Fibroblast of lung (primary cell): Measurements from ENCODE around the gene VEPH1. TPM values are rescaled to one million over a fixed set of nuclear protein-coding genes. Genes with fewer than 3 reads are reported as not detected.
A peak's percentile ranks its signal among the peaks of the same experiment; 100 is the strongest.

ENCODE experiments used
- DNase-seq, 2 donors: peaks; one replicate each; pipeline versions ENCODE4 v3.0.0 to v3.0.0-alpha.2; 2010; ENCODE audit warnings: low read depth in 2 of 2
- H2AFZ ChIP-seq: 2 replicates; pipeline ENCODE4 v1.5.1; 2012; ENCODE audit warnings: low read length, control low read depth, inconsistent platforms
- H3K27ac ChIP-seq: 2 replicates; pipeline ENCODE4 v1.5.1; 2011; ENCODE audit warnings: low read length, control low read depth; ENCODE audit not compliant: insufficient read depth
- H3K27me3 ChIP-seq: 2 replicates; pipeline ENCODE4 v1.5.1; 2011; ENCODE audit warnings: mild to moderate bottlenecking, low read length; ENCODE audit not compliant: control insufficient read depth, insufficient read depth
- H3K36me3 ChIP-seq: 2 replicates; pipeline ENCODE4 v1.5.1; 2011; ENCODE audit warnings: low read length; ENCODE audit not compliant: control insufficient read depth, insufficient read depth
- H3K4me1 ChIP-seq: 2 replicates; pipeline ENCODE4 v1.5.1; 2011; ENCODE audit warnings: low read length; ENCODE audit not compliant: control insufficient read depth, insufficient read depth; ENCODE audit errors: extremely low read depth
- H3K4me2 ChIP-seq: 2 replicates; pipeline ENCODE4 v1.5.1; 2011; ENCODE audit warnings: low read length, control low read depth; ENCODE audit not compliant: insufficient read depth; ENCODE audit errors: extremely low read depth
- H3K4me3 ChIP-seq, 4 experiments: fragments of 200-600 bp in 1 of 4; sonication (generic) in 1 of 4; replicated peaks in 1 of 4; 2 replicates each; pipeline ENCODE4 v1.5.1; 2011 to 2016; ENCODE audit warnings: low read length in 4 of 4, low read depth in 3 of 4, mild to moderate bottlenecking in 3 of 4, control low read depth in 2 of 4, inconsistent platforms in 1 of 4, mixed read lengths in 1 of 4; ENCODE audit not compliant: insufficient read depth in 1 of 4; ENCODE audit errors: control extremely low read depth in 1 of 4
- H3K79me2 ChIP-seq: 2 replicates; pipeline ENCODE4 v1.5.1; 2012; ENCODE audit warnings: mild to moderate bottlenecking, low read length, inconsistent platforms; ENCODE audit not compliant: control insufficient read depth, insufficient read depth
- H3K9ac ChIP-seq: 2 replicates; pipeline ENCODE4 v1.5.1; 2011; ENCODE audit warnings: mild to moderate bottlenecking, low read length, control low read depth; ENCODE audit not compliant: insufficient read depth
- H3K9me3 ChIP-seq: 2 replicates; pipeline ENCODE4 v1.5.1; 2012; ENCODE audit warnings: low read depth, low read length; ENCODE audit not compliant: control insufficient read depth, insufficient read depth
- H4K20me1 ChIP-seq: 2 replicates; pipeline ENCODE4 v1.5.1; 2011; ENCODE audit warnings: low read length; ENCODE audit not compliant: control insufficient read depth, insufficient read depth; ENCODE audit errors: extremely low read depth
- EZH2 ChIP-seq: IDR thresholded peaks from 2 replicates; pipeline ENCODE4 v1.5.1; 2012; ENCODE audit warnings: low read length, control low read depth, mild to moderate bottlenecking; ENCODE audit errors: missing control alignments
- polyA plus RNA-seq, 2 donors: library from polyadenylated mRNA; depleted of rRNA in 1 of 2; stranded (reverse) in 1 of 2; unstranded in 1 of 2; fragments of >200 nt; gene quantifications; 2 replicates each; pipeline ENCODE4 v1.2.1, GENCODE V29; 2011 to 2012; ENCODE audit warnings: missing spikeins in 1 of 2
- total RNA-seq: library from RNA; depleted of rRNA; stranded (reverse); fragments of >200 nt; gene quantifications from 2 replicates; pipeline ENCODE4 v1.2.1, GENCODE V29; 2014
- TF ChIP-seq, protein P1 (sequence below), 2 donors: IDR thresholded peaks in 1 of 2; conservative IDR thresholded peaks in 1 of 2; 1 replicate in 1 of 2; 2 replicates in 1 of 2; pipeline ENCODE4 v1.5.1; 2011 to 2012; ENCODE audit warnings: low read length in 2 of 2, control low read depth in 1 of 2, inconsistent platforms in 1 of 2, low read depth in 1 of 2, mild to moderate bottlenecking in 1 of 2

VEPH1 gene
- total and polyA plus RNA-seq, 2 donors (not counting 1 experiment from before 2014, with no cell fraction given): 13.1 to 34.7 TPM

DNA sequence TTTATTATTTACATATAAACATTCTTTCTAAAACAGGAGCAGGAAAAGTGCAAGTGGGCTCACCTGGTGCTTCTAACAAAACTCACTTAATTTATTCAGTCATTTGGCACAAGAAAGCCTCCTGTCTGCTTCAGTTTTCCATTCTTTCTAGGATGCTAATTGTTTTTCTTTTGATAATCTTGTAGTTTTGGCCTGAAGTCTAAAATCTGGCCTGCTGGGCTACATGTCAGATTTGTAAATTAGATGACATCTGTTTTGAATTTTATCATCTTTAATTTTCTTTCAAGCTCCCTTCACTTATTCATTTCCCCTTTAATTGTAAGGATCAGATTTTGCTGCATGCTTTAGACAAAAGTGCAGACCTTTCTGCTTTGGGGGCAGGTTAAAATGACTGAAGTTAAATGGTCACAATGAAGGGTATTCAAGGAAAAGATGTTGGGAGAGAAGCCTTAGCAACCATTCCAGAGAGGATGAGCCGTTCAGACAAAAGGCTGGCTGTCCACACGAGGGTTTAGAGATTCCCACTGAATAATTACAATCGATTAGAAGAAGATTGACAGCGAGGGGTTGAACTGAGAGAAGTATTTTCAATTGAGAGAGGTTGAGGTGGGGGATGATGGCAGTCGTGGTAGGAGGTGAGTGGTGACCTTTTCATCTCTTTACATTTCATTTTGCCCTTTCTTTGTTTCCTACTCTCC is 126.5 kb downstream of the VEPH1 start:
- no peaks in the 10 kb centered on the region for H3K27me3 ChIP-seq
- H4K20me1 ChIP-seq: no peaks in the 10 kb centered on the region
- H3K27ac ChIP-seq: no peak overlapping the region
- no peak overlapping the region for H3K4me3 ChIP-seq
- H3K9me3 ChIP-seq: no peaks in the 10 kb centered on the region
- no peaks in the 10 kb centered on the region for H3K36me3 ChIP-seq
- no peak overlapping the region for H2AFZ ChIP-seq
- TF ChIP-seq, protein P1, sequence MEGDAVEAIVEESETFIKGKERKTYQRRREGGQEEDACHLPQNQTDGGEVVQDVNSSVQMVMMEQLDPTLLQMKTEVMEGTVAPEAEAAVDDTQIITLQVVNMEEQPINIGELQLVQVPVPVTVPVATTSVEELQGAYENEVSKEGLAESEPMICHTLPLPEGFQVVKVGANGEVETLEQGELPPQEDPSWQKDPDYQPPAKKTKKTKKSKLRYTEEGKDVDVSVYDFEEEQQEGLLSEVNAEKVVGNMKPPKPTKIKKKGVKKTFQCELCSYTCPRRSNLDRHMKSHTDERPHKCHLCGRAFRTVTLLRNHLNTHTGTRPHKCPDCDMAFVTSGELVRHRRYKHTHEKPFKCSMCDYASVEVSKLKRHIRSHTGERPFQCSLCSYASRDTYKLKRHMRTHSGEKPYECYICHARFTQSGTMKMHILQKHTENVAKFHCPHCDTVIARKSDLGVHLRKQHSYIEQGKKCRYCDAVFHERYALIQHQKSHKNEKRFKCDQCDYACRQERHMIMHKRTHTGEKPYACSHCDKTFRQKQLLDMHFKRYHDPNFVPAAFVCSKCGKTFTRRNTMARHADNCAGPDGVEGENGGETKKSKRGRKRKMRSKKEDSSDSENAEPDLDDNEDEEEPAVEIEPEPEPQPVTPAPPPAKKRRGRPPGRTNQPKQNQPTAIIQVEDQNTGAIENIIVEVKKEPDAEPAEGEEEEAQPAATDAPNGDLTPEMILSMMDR (conservative IDR thresholded peaks at IDR 0.05 in 1 of 2, IDR thresholded peaks at IDR 0.05 in 1 of 2; ENCODE audit: low read depth in 1 of 2, low read length in 2 of 2): no peak
- TF ChIP-seq EZH2: no peak
- peak in 1 of 2 donors; percentile 36 for DNase-seq
- no peak overlapping the region for H3K4me2 ChIP-seq
- no peaks in the 10 kb centered on the region for H3K4me1 ChIP-seq
- no peaks in the 10 kb centered on the region for H3K79me2 ChIP-seq
- no peak overlapping the region for H3K9ac ChIP-seq

- no peaks in the 10 kb centered on the region for H3K79me2 ChIP-seq
- H3K27ac ChIP-seq: no peak overlapping the region
- peak in 1 of 2 donors; percentile 23 for DNase-seq
- no peak overlapping the region for H2AFZ ChIP-seq
- no peak overlapping the region for H3K4me3 ChIP-seq
- H3K9ac ChIP-seq: no peak overlapping the region
- TF ChIP-seq EZH2: no peak
- TF ChIP-seq, protein P1 (conservative IDR thresholded peaks at IDR 0.05 in 1 of 2, IDR thresholded peaks at IDR 0.05 in 1 of 2; ENCODE audit: low read depth in 1 of 2, low read length in 2 of 2): no peak
- no peaks in the 10 kb centered on the region for H3K4me1 ChIP-seq
- no peaks in the 10 kb centered on the region for H3K36me3 ChIP-seq
- H3K4me2 ChIP-seq: no peak overlapping the region
- no peaks in the 10 kb centered on the region for H4K20me1 ChIP-seq
- no peaks in the 10 kb centered on the region for H3K27me3 ChIP-seq
- no peaks in the 10 kb centered on the region for H3K9me3 ChIP-seq
Measured at GRCh38 chr3:157375342-157375986, 127.8 kb downstream of the VEPH1 start.

- Histone ChIP-seq H3K36me3 (no peaks in the 10 kb centered on the region), H3K4me3 (no peak overlapping the region), H3K27ac (no peak overlapping the region), H3K4me1 (no peaks in the 10 kb centered on the region), H4K20me1 (no peaks in the 10 kb centered on the region), H3K4me2 (no peak overlapping the region), H3K79me2 (no peaks in the 10 kb centered on the region), H3K27me3 (no peaks in the 10 kb centered on the region), H3K9me3 (no peaks in the 10 kb centered on the region), H2AFZ (no peak overlapping the region), H3K9ac (no peak overlapping the region)
- no peak for DNase-seq
- TF ChIP-seq, protein P1 (conservative IDR thresholded peaks at IDR 0.05 in 1 of 2, IDR thresholded peaks at IDR 0.05 in 1 of 2; ENCODE audit: low read depth in 1 of 2, low read length in 2 of 2): no peak
- TF ChIP-seq EZH2: no peak
Measured at GRCh38 chr3:157374933-157375332, 128.3 kb downstream of the VEPH1 start.
